Upper lobe of left lung (tissue), 6 donors: ENCODE measurements around the gene SERGEF. TPM values are rescaled to one million over a fixed set of nuclear protein-coding genes. Genes with fewer than 3 reads are reported as not detected.

Experiments
- ATAC-seq, 2 donors: fragments of 200-7000 bp; cut with Tn5 transposase; one replicate each; pipeline ENCODE4 v1.9.1; 2022; ENCODE audit warnings: mild to moderate bottlenecking in 2 of 2, moderate library complexity in 2 of 2; ENCODE audit not compliant: low FRiP score in 2 of 2
- DNase-seq, 2 donors: peaks; one replicate each; pipeline ENCODE4 v3.0.0-alpha.2; 2019 to 2020
- H3K27ac ChIP-seq, 4 donors: fragments of 200-600 bp; sonication (generic); one replicate each; pipeline ENCODE4 v1.5.1; 2016 to 2019
- H3K27me3 ChIP-seq, 4 donors: fragments of 200-600 bp; sonication (generic); one replicate each; pipeline ENCODE4 v1.5.1; 2017 to 2019
- H3K36me3 ChIP-seq, 4 donors: fragments of 200-600 bp; sonication (generic); one replicate each; pipeline ENCODE4 v1.5.1; 2016 to 2019
- H3K4me1 ChIP-seq, 4 donors: fragments of 200-600 bp; sonication (generic); one replicate each; pipeline ENCODE4 v1.5.1; 2018 to 2019
- H3K4me3 ChIP-seq, 4 donors: fragments of 200-600 bp; sonication (generic); one replicate each; pipeline ENCODE4 v1.5.1; 2017 to 2019; ENCODE audit warnings: mild to moderate bottlenecking in 2 of 4, moderate library complexity in 1 of 4
- H3K9me3 ChIP-seq, 4 donors: fragments of 200-600 bp; sonication (generic); one replicate each; pipeline ENCODE4 v1.5.1; 2018 to 2019
- EP300 ChIP-seq, 4 donors: sonication (generic); formaldehyde crosslinking; IDR thresholded peaks; one replicate each; pipeline ENCODE4 v1.5.1; 2017; ENCODE audit warnings: antibody characterized with exemption in 4 of 4, control low read depth in 2 of 4
- POLR2A ChIP-seq, 4 donors: fragments of 450-650 bp; IDR thresholded peaks; one replicate each; pipeline ENCODE4 v1.5.1; 2016 to 2017; ENCODE audit warnings: antibody characterized with exemption in 4 of 4, mild to moderate bottlenecking in 2 of 4
- POLR2AphosphoS5 ChIP-seq, 2 donors: sonication (generic); formaldehyde crosslinking; IDR thresholded peaks; one replicate each; pipeline ENCODE4 v1.5.1; 2017; ENCODE audit warnings: antibody characterized with exemption in 2 of 2
- WGBS, 2 donors: methylation state at CpG; one replicate each; pipeline ENCODE4 v1.1.5; 2017 to 2018; 5-methylcytosine and 5-hydroxymethylcytosine counted together
- total RNA-seq, 6 donors: library from RNA; depleted of rRNA in 4 of 6; stranded (reverse); fragments of >200 nt in 4 of 6; gene quantifications; one replicate each; pipeline versions ENCODE4 v1.1.0 to v1.2.1, GENCODE V29; 2016 to 2021
- TF ChIP-seq, protein P1 (sequence below), 6 experiments: fragments of 450-650 bp in 4 of 6; fragments of 200-600 bp in 2 of 6; sonication (generic) in 2 of 6; IDR thresholded peaks; one replicate each; pipeline ENCODE4 v1.5.1; 2016 to 2019; ENCODE audit warnings: antibody characterized with exemption in 6 of 6
- donor health status: DM: no; HTN: no; CAD: no; lungs with moderate emphysema.
- donor health status: DM: no; HTN: yes; CAD: no; lungs with severe emphysema.

The SERGEF gene
- total RNA-seq, 6 donors from 2014 or later: 21.7 to 40.5 (median 34.8) TPM

DNA sequence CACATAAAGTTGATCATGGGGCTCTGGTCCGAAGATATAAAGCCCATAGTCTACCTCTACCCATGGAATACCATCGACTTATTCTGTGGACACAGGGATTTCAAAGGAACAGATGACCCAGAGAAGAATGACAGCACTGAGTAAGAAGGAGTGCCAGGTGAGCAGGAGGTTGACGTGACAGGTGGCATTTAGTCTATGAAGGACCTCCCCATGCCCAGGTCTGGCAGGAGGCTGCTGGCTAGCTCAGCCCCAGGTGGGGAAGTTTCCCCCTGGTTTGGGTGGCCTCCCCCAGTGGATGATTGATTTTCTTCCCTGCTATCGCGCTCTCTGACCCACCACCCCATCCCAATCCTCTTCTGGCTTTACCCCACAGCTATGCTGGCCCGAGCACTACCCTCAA, 239.2 kb downstream of the SERGEF start:
- DNase-seq (no peak), ATAC-seq (no peak)
- 92 to 95% methylated on average over 6 of the region's 6 CpGs for WGBS, 2 donors
- Histone ChIP-seq H3K4me1 (no peaks in the 10 kb centered on the region), H3K4me3 (no peak overlapping the region), H3K27ac (no peak overlapping the region), H3K27me3 (no peaks in the 10 kb centered on the region), H3K36me3 (no peaks in the 10 kb centered on the region), H3K9me3 (no peaks in the 10 kb centered on the region)
- no peak for TF ChIP-seq POLR2AphosphoS5 (IDR thresholded peaks at IDR 0.05)
- TF ChIP-seq, protein P1, sequence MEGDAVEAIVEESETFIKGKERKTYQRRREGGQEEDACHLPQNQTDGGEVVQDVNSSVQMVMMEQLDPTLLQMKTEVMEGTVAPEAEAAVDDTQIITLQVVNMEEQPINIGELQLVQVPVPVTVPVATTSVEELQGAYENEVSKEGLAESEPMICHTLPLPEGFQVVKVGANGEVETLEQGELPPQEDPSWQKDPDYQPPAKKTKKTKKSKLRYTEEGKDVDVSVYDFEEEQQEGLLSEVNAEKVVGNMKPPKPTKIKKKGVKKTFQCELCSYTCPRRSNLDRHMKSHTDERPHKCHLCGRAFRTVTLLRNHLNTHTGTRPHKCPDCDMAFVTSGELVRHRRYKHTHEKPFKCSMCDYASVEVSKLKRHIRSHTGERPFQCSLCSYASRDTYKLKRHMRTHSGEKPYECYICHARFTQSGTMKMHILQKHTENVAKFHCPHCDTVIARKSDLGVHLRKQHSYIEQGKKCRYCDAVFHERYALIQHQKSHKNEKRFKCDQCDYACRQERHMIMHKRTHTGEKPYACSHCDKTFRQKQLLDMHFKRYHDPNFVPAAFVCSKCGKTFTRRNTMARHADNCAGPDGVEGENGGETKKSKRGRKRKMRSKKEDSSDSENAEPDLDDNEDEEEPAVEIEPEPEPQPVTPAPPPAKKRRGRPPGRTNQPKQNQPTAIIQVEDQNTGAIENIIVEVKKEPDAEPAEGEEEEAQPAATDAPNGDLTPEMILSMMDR (IDR thresholded peaks at IDR 0.05): no peak
- no peak for TF ChIP-seq EP300 (IDR thresholded peaks at IDR 0.05)
- TF ChIP-seq POLR2A (IDR thresholded peaks at IDR 0.05): no peak

GRCh38 chr11:17772704-17773600, 239.9 kb downstream of the SERGEF start:
- no peaks in the 10 kb centered on the region for H3K4me1 ChIP-seq
- ATAC-seq: no peak
- 89 to 92% methylated on average over 26 to 30 of the region's 31 CpGs for WGBS, 2 donors
- no peaks in the 10 kb centered on the region for H3K36me3 ChIP-seq
- DNase-seq: no peak
- H3K9me3 ChIP-seq: no peaks in the 10 kb centered on the region
- H3K4me3 ChIP-seq: no peak overlapping the region
- H3K27me3 ChIP-seq: no peaks in the 10 kb centered on the region
- TF ChIP-seq POLR2A (IDR thresholded peaks at IDR 0.05) (no peak), POLR2AphosphoS5 (IDR thresholded peaks at IDR 0.05) (no peak), EP300 (IDR thresholded peaks at IDR 0.05) (no peak)
- TF ChIP-seq, protein P1 (IDR thresholded peaks at IDR 0.05): no peak
- no peak overlapping the region for H3K27ac ChIP-seq

DNA sequence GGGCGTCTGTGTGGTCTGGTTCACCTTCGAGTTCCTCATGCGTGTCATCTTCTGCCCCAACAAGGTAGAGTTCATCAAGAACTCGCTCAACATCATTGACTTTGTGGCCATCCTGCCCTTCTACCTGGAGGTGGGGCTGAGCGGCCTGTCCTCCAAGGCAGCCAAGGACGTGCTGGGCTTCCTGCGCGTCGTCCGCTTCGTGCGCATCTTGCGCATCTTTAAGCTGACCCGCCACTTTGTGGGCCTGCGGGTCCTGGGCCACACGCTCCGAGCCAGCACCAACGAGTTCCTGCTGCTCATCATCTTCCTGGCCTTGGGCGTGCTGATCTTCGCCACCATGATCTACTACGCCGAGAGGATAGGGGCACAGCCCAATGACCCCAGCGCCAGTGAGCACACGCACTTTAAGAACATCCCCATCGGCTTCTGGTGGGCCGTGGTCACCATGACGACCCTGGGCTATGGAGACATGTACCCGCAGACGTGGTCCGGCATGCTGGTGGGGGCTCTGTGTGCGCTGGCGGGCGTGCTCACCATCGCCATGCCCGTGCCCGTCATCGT, 240.9 kb downstream of the SERGEF start:
- H3K9me3 ChIP-seq: no peaks in the 10 kb centered on the region
- H3K36me3 ChIP-seq: no peaks in the 10 kb centered on the region
- H3K27ac ChIP-seq: no peak overlapping the region
- ATAC-seq: no peak
- no peaks in the 10 kb centered on the region for H3K27me3 ChIP-seq
- WGBS, 2 donors: 96 to 97% methylated on average over 37 of the region's 37 CpGs
- no peaks in the 10 kb centered on the region for H3K4me1 ChIP-seq
- DNase-seq: peak in 1 of 2 donors; percentile 63
- H3K4me3 ChIP-seq: no peak overlapping the region
- no peak for TF ChIP-seq POLR2AphosphoS5 (IDR thresholded peaks at IDR 0.05)
- no peak for TF ChIP-seq POLR2A (IDR thresholded peaks at IDR 0.05)

GRCh38 chr11:17771415-17771814, 241.4 kb downstream of the SERGEF start:
- no peaks in the 10 kb centered on the region for H3K27me3 ChIP-seq
- DNase-seq: no peak
- ATAC-seq: no peak

DNA sequence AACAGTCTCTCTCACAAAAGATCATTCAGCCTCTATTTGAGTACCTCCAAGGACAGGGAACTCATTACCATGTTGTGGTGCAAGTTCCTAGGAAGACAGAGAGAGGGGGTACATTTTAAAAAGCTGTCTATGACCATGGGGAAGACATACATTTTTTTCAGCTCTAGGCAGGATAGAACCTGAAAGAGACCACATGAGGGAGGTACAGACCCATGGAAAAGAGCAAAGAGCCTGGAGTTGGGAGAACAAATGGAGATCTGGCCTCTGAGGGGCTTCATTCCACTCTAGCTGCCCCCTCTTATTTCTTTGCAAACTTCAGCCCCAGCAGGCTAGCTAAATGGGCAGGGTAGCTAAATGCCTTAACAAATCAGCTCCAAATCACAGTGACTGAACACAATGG, 241.9 kb downstream of the SERGEF start:
- H3K4me1 ChIP-seq: no peaks in the 10 kb centered on the region
- no peak overlapping the region for H3K27ac ChIP-seq
- DNase-seq (no peak), ATAC-seq (no peak)
- no peaks in the 10 kb centered on the region for H3K36me3 ChIP-seq
- H3K4me3 ChIP-seq: no peak overlapping the region
- no peaks in the 10 kb centered on the region for H3K9me3 ChIP-seq
- no peaks in the 10 kb centered on the region for H3K27me3 ChIP-seq
- TF ChIP-seq POLR2AphosphoS5 (IDR thresholded peaks at IDR 0.05) (no peak), POLR2A (IDR thresholded peaks at IDR 0.05) (no peak), EP300 (IDR thresholded peaks at IDR 0.05) (no peak)
- TF ChIP-seq, protein P1 (IDR thresholded peaks at IDR 0.05): no peak

More at GRCh38 chr11:17771415-17771814, 241.4 kb downstream of the SERGEF start:
- no peaks in the 10 kb centered on the region for H3K4me1 ChIP-seq
- WGBS, 2 donors: 93 to 96% methylated on average over 17 of the region's 17 CpGs
- no peak overlapping the region for H3K27ac ChIP-seq
- H3K36me3 ChIP-seq: no peaks in the 10 kb centered on the region
- TF ChIP-seq EP300 (IDR thresholded peaks at IDR 0.05): no peak
- TF ChIP-seq POLR2AphosphoS5 (IDR thresholded peaks at IDR 0.05): no peak
- TF ChIP-seq POLR2A (IDR thresholded peaks at IDR 0.05): no peak
- TF ChIP-seq, protein P1 (IDR thresholded peaks at IDR 0.05): no peak
- H3K4me3 ChIP-seq: no peak overlapping the region
- no peaks in the 10 kb centered on the region for H3K9me3 ChIP-seq
